MM.1S (cell line): Measurements from ENCODE around the gene SLC9A1.

Experiments used
- EZH2 ChIP-seq: fragments of 300-600 bp; sonication (generic); optimal IDR thresholded peaks from 2 replicates; pipeline ENCODE3; 2017; ENCODE audit warnings: low read depth, mild to moderate bottlenecking, antibody characterized with exemption, low read length, mixed read lengths
- EZH2phosphoT487 ChIP-seq: fragments of 300-600 bp; sonication (generic); IDR thresholded peaks from 2 replicates; pipeline ENCODE4 v1.6.1; 2018; ENCODE audit warnings: antibody characterized with exemption, low read length
- TF ChIP-seq, protein P1 (sequence below): fragments of 300-600 bp; sonication (generic); IDR thresholded peaks from 2 replicates; pipeline ENCODE4 v1.5.1; 2016; ENCODE audit warnings: antibody characterized with exemption, low read length, mixed read lengths

DNA sequence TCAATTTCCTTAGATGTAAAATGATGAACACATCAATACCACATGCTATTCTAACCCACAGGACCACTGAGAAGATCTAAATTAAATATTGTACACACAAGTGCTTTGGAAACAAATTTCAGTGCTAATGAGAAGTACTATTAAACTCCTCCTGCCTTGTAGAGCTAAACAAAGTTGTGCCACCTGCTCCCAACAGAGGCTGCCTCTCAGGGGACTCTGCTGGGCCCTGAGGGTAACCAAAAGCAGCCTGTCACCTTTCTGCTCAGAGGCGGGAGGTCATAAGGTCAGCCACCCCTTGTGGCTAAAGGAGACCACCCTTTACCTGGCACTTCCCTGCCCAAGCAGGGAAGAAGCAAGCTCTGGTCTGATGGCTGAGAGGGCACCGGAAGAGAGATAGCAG lies 6.3 kb downstream of the SLC9A1 start:
- no peak for TF ChIP-seq EZH2
- TF ChIP-seq, protein P1, sequence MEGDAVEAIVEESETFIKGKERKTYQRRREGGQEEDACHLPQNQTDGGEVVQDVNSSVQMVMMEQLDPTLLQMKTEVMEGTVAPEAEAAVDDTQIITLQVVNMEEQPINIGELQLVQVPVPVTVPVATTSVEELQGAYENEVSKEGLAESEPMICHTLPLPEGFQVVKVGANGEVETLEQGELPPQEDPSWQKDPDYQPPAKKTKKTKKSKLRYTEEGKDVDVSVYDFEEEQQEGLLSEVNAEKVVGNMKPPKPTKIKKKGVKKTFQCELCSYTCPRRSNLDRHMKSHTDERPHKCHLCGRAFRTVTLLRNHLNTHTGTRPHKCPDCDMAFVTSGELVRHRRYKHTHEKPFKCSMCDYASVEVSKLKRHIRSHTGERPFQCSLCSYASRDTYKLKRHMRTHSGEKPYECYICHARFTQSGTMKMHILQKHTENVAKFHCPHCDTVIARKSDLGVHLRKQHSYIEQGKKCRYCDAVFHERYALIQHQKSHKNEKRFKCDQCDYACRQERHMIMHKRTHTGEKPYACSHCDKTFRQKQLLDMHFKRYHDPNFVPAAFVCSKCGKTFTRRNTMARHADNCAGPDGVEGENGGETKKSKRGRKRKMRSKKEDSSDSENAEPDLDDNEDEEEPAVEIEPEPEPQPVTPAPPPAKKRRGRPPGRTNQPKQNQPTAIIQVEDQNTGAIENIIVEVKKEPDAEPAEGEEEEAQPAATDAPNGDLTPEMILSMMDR: no peak
- no peak for TF ChIP-seq EZH2phosphoT487
